DND-41 (cell line): ENCODE measurements around the gene OAS2.

ENCODE experiments used
- EZH2 ChIP-seq: IDR thresholded peaks from 3 replicates; pipeline ENCODE4 v1.6.1; 2012; ENCODE audit warnings: borderline replicate concordance, low read depth, mild to moderate bottlenecking, moderate library complexity, low read length, inconsistent platforms; ENCODE audit not compliant: severe bottlenecking
- TF ChIP-seq, protein P1 (sequence below): IDR thresholded peaks from 2 replicates; pipeline ENCODE4 v1.5.1; 2012; ENCODE audit warnings: borderline replicate concordance, low read length, moderate library complexity, mild to moderate bottlenecking; ENCODE audit not compliant: poor library complexity, severe bottlenecking; ENCODE audit errors: extremely low read depth

DNA sequence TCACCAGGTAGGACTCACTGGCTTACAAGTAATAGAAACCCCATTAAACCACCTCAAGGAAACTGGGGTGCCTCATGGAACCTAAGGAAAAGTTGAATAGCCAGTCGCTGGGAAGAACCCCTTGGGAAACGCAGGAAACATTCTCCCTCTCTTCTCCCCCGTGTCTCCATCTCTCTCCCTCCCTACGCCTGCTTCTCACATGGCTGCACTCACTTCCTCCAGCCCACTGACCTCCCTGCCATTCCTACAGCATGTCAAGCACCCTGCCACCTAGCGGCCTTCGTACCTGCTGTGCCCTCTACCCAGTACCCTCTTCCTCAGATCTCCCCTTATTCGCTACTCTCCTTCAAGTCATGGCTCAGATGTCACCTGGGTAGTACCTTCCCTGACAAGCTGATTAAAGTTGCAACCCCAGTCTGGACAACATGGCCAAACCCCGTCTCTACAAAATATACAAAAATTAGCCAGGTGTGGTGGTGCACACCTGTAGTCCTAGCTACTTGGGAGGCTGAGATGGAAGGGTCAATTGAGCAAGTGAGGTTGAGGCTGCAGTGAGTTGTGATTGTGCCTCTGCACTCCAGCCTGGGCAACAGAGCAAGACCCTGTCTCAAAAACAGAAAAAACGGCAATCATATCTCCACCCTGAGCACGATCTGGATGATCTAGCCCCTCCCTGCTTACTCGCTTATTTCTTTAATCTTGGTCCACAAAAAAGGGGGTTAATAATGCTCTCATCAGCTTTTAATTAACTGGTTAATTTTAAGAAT lies 71.8 kb downstream of the OAS2 start:
- TF ChIP-seq, protein P1, sequence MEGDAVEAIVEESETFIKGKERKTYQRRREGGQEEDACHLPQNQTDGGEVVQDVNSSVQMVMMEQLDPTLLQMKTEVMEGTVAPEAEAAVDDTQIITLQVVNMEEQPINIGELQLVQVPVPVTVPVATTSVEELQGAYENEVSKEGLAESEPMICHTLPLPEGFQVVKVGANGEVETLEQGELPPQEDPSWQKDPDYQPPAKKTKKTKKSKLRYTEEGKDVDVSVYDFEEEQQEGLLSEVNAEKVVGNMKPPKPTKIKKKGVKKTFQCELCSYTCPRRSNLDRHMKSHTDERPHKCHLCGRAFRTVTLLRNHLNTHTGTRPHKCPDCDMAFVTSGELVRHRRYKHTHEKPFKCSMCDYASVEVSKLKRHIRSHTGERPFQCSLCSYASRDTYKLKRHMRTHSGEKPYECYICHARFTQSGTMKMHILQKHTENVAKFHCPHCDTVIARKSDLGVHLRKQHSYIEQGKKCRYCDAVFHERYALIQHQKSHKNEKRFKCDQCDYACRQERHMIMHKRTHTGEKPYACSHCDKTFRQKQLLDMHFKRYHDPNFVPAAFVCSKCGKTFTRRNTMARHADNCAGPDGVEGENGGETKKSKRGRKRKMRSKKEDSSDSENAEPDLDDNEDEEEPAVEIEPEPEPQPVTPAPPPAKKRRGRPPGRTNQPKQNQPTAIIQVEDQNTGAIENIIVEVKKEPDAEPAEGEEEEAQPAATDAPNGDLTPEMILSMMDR: no peak
- no peak for TF ChIP-seq EZH2
